Measurements from ENCODE around the gene BRIX1. TPM values are rescaled to one million over a fixed set of nuclear protein-coding genes. Genes with fewer than 3 reads are reported as not detected.

Gene BRIX1
- total and polyA plus RNA-seq, 2 of the 13 experiments (the other 11 are each of a cell fraction or from before 2014, with no cell fraction given), result 23.6 to 78.4 TPM

DNA sequence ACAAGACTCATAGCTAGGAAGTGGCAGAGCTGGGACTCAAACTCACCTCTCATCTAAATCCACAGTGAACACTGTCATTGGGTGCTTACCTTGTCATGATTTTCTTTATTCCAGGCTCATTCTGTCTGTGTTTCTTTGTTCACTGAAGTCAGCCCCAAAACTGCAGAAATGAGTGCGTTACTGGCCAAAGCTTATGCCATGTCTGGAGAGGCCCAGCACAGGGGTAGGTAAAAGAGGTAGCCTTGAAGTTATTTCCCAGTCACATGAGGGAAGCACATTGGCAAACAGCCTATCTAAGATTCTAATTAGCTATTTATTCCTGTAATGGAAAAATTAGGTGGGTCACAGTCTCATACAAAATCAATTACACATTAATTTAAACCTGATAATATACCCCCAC lies 46.7 kb upstream of the BRIX1 start:
- DNase-seq (ENCODE audit: low spot score) (no peak), ATAC-seq (no peak), FAIRE-seq (no peak)
- TF ChIP-seq ZNF207 (IDR thresholded peaks at IDR 0.05; ENCODE audit: borderline replicate concordance) (no peak), SP140L (CRISPR knock-in tag; IDR thresholded peaks at IDR 0.05; ENCODE audit: borderline replicate concordance) (no peak), PITX1 (CRISPR knock-in tag; IDR thresholded peaks at IDR 0.05) (no peak), RERE (CRISPR knock-in tag; IDR thresholded peaks at IDR 0.05; ENCODE audit: low read depth) (no peak), NONO (IDR thresholded peaks at IDR 0.05) (no peak), NONO (CRISPR knock-in tag; conservative IDR thresholded peaks at IDR 0.05) (no peak), KLF13 (CRISPR knock-in tag; IDR thresholded peaks at IDR 0.05) (no peak), ZNF768 (CRISPR knock-in tag; IDR thresholded peaks at IDR 0.05) (no peak), TOE1 (CRISPR knock-in tag; IDR thresholded peaks at IDR 0.05) (no peak), SRSF9 (IDR thresholded peaks at IDR 0.05; ENCODE audit: borderline replicate concordance, insufficient read depth, low read depth, low read length, poor library complexity, severe bottlenecking) (no peak)
- Histone ChIP-seq H3K9me3 (ENCODE audit: low read length) (no peaks in the 10 kb centered on the region), H2AFZ (ENCODE audit: low read length) (no peak overlapping the region), H3K4me2 (ENCODE audit: low read depth, low read length) (no peak overlapping the region), H3K79me2 (ENCODE audit: insufficient read depth, low read length) (no peaks in the 10 kb centered on the region), H3K4me3 (replicated peaks in 1 of 3; ENCODE audit: insufficient read depth in 1 of 3, low read depth in 2 of 3, low read length in 3 of 3) (no peak overlapping the region), H3K27ac (ENCODE audit: extremely low read length, insufficient read depth, low read length) (no peak overlapping the region), H3K9ac (ENCODE audit: insufficient read depth, low read depth, low read length) (no peak overlapping the region), H3K4me1 (ENCODE audit: insufficient read depth, low read length) (peaks cover 46% of the 10 kb centered on the region), H3K27me3 (ENCODE audit: control insufficient read depth in 1 of 2, insufficient read depth in 2 of 2, low read length in 2 of 2) (no peaks in the 10 kb centered on the region), H3K36me3 (replicated peaks in 1 of 2; ENCODE audit: control insufficient read depth in 1 of 2, insufficient read depth in 2 of 2, low read length in 2 of 2) (no peaks in the 10 kb centered on the region), H4K20me1 (ENCODE audit: insufficient read depth, low read length) (no peaks in the 10 kb centered on the region)
- intact Hi-C loops (cut with micrococcal nuclease; ENCODE audit: unreplicated experiment), result no loop called here
- BruUV-seq (replicated peaks), result no TSS peak
- WGBS (ENCODE audit: low lambda C conversion rate), result 100% methylated on average over 1 of the region's 1 CpG
- in situ Hi-C loops (cut with HindIII; ENCODE audit: extremely low pct_ligation_motif_present, low pct_unique_long_range_greater_than_20kb), result no loop called here
- CTCF ChIA-PET (ENCODE audit: low intra/inter-chr PET ratio, low total read pairs), result no interaction called here
- POLR2A ChIA-PET, result no interaction called here

All from HepG2 (cell line).